Nephron (organoid): ENCODE results near the gene GPR132.

Experiments
- H3K27ac Mint-ChIP-seq, 3 experiments: 2 replicates each; pipeline ENCODE4 v1.8.0; 2020; ENCODE audit warnings: mixed read lengths in 3 of 3, mild to moderate bottlenecking in 2 of 3, moderate library complexity in 1 of 3
- H3K27me3 Mint-ChIP-seq: 2 replicates; pipeline ENCODE4 v1.8.0; 2021; ENCODE audit warnings: low read depth, mild to moderate bottlenecking, moderate library complexity, mixed read lengths
- H3K36me3 Mint-ChIP-seq: 2 replicates; pipeline ENCODE4 v1.8.0; 2020; ENCODE audit warnings: low read depth, mixed read lengths
- H3K4me1 Mint-ChIP-seq: 2 replicates; pipeline ENCODE4 v1.8.0; 2020; ENCODE audit warnings: mixed read lengths
- H3K4me3 Mint-ChIP-seq, 3 experiments: 2 replicates each; pipeline ENCODE4 v1.8.0; 2020; ENCODE audit warnings: mild to moderate bottlenecking in 3 of 3, mixed read lengths in 3 of 3, moderate library complexity in 2 of 3
- H3K9me3 Mint-ChIP-seq: 2 replicates; pipeline ENCODE4 v1.8.0; 2020; ENCODE audit warnings: mixed read lengths
- CTCF ChIP-seq, 3 experiments: fragments of 200-600 bp; sonication (generic); IDR thresholded peaks; one replicate each; pipeline ENCODE4 v1.5.0; 2021; ENCODE audit warnings: antibody characterized with exemption in 3 of 3; ENCODE audit not compliant: unreplicated experiment in 3 of 3

GPR132 gene

GRCh38 chr14:105073720-105074600 is 8.7 kb upstream of the GPR132 start:
- Mint-ChIP-seq H3K9me3 (no peaks in the 10 kb centered on the region), H3K27me3 (peaks cover 38% of the 10 kb centered on the region), H3K4me1 (peaks cover 9% of the 10 kb centered on the region), H3K27ac (no peak overlapping the region), H3K4me3 (no peak overlapping the region), H3K36me3 (no peaks in the 10 kb centered on the region)
- no peak for TF ChIP-seq CTCF (IDR thresholded peaks at IDR 0.05; ENCODE audit: unreplicated experiment in 3 of 3)

- Mint-ChIP-seq H3K4me1 (peaks cover 9% of the 10 kb centered on the region), H3K9me3 (no peaks in the 10 kb centered on the region), H3K4me3 (no peak overlapping the region), H3K36me3 (no peaks in the 10 kb centered on the region), H3K27me3 (peaks cover 38% of the 10 kb centered on the region), H3K27ac (no peak overlapping the region)
- TF ChIP-seq CTCF (IDR thresholded peaks at IDR 0.05; ENCODE audit: unreplicated experiment in 3 of 3): no peak
Measured at GRCh38 chr14:105072892-105073719, 7.9 kb upstream of the GPR132 start.

- H3K36me3 Mint-ChIP-seq: no peaks in the 10 kb centered on the region
- H3K4me3 Mint-ChIP-seq: no peak overlapping the region
- peaks cover 36% of the 10 kb centered on the region for H3K27me3 Mint-ChIP-seq
- H3K27ac Mint-ChIP-seq: no peak overlapping the region
- peaks cover 8% of the 10 kb centered on the region for H3K4me1 Mint-ChIP-seq
- H3K9me3 Mint-ChIP-seq: no peaks in the 10 kb centered on the region
- TF ChIP-seq CTCF (IDR thresholded peaks at IDR 0.05; ENCODE audit: unreplicated experiment in 3 of 3): no peak
Measured at GRCh38 chr14:105072381-105072861, 7.2 kb upstream of the GPR132 start.

GRCh38 chr14:105071942-105072341 is 6.7 kb upstream of the GPR132 start:
- Mint-ChIP-seq H3K4me1 (peaks cover 4% of the 10 kb centered on the region), H3K27ac (no peak overlapping the region), H3K9me3 (no peaks in the 10 kb centered on the region), H3K4me3 (no peak overlapping the region), H3K36me3 (no peaks in the 10 kb centered on the region), H3K27me3 (peaks cover 32% of the 10 kb centered on the region)
- no peak for TF ChIP-seq CTCF (IDR thresholded peaks at IDR 0.05; ENCODE audit: unreplicated experiment in 3 of 3)

GRCh38 chr14:105071326-105071725 is 6.1 kb upstream of the GPR132 start:
- H3K4me3 Mint-ChIP-seq: no peak overlapping the region
- peaks cover 4% of the 10 kb centered on the region for H3K4me1 Mint-ChIP-seq
- TF ChIP-seq CTCF (IDR thresholded peaks at IDR 0.05; ENCODE audit: unreplicated experiment in 3 of 3): no peak
- H3K27ac Mint-ChIP-seq: no peak overlapping the region
- peaks cover 32% of the 10 kb centered on the region for H3K27me3 Mint-ChIP-seq
- no peaks in the 10 kb centered on the region for H3K36me3 Mint-ChIP-seq
- H3K9me3 Mint-ChIP-seq: no peaks in the 10 kb centered on the region
